H9 (cell line): ENCODE results near the gene TMEM187. TPM values are rescaled to one million over a fixed set of nuclear protein-coding genes. Genes with fewer than 3 reads are reported as not detected.

Source experiments
- DNase-seq: peaks from one replicate; pipeline ENCODE4 v3.0.0-alpha.2; 2017
- H2AFZ ChIP-seq: one replicate; pipeline ENCODE4 v1.6.1; 2013; ENCODE audit warnings: mild to moderate bottlenecking, low read length, control low read depth, moderate library complexity
- H2AK5ac ChIP-seq: 2 replicates; pipeline ENCODE4 v1.6.1; 2013; ENCODE audit warnings: low read length, control low read depth, mixed read lengths; ENCODE audit not compliant: insufficient read length
- H2BK120ac ChIP-seq: one replicate; pipeline ENCODE4 v1.6.1; 2013; ENCODE audit warnings: low read depth, mild to moderate bottlenecking, low read length, control low read depth, inconsistent platforms; ENCODE audit not compliant: poor library complexity, severe bottlenecking
- H2BK12ac ChIP-seq: 2 replicates; pipeline ENCODE4 v1.6.1; 2013; ENCODE audit warnings: low read length, control low read depth, mixed read lengths, low read depth; ENCODE audit not compliant: insufficient read length
- H2BK15ac ChIP-seq: 2 replicates; pipeline ENCODE4 v1.6.1; 2013; ENCODE audit warnings: low read depth, low read length, control low read depth
- H2BK20ac ChIP-seq: one replicate; pipeline ENCODE4 v1.6.1; 2013; ENCODE audit warnings: low read depth, mild to moderate bottlenecking, low read length, control low read depth, inconsistent platforms; ENCODE audit not compliant: poor library complexity, severe bottlenecking
- H2BK5ac ChIP-seq: 2 replicates; pipeline ENCODE4 v1.6.1; 2013; ENCODE audit warnings: low read length, control low read depth, mixed read lengths; ENCODE audit not compliant: insufficient read length
- H3K14ac ChIP-seq: 2 replicates; pipeline ENCODE4 v1.6.1; 2013; ENCODE audit warnings: low read length, control low read depth; ENCODE audit not compliant: insufficient read depth
- H3K18ac ChIP-seq: 2 replicates; pipeline ENCODE4 v1.6.1; 2013; ENCODE audit warnings: low read depth, mild to moderate bottlenecking, mixed read lengths, low read length, control low read depth; ENCODE audit not compliant: insufficient read length
- H3K23ac ChIP-seq: 2 replicates; pipeline ENCODE4 v1.6.1; 2013; ENCODE audit warnings: low read length, control low read depth, mixed read lengths, low read depth; ENCODE audit not compliant: insufficient read length
- H3K23me2 ChIP-seq: 2 replicates; pipeline ENCODE4 v1.6.1; 2013; ENCODE audit warnings: low read depth, mild to moderate bottlenecking, mixed read lengths, low read length, control low read depth; ENCODE audit not compliant: insufficient read length, poor library complexity, severe bottlenecking
- H3K27ac ChIP-seq: 2 replicates; pipeline ENCODE4 v1.5.1; 2013; ENCODE audit warnings: low read length, control low read depth, mixed read lengths, low read depth; ENCODE audit not compliant: insufficient read length
- H3K27me3 ChIP-seq: 2 replicates; pipeline ENCODE4 v1.6.1; 2013; ENCODE audit warnings: low read length, control low read depth, inconsistent platforms; ENCODE audit not compliant: insufficient read depth
- H3K4ac ChIP-seq: 2 replicates; pipeline ENCODE4 v1.6.1; 2013; ENCODE audit warnings: low read depth, mild to moderate bottlenecking, control low read depth, inconsistent platforms, low read length, moderate library complexity
- H3K4me1 ChIP-seq: 2 replicates; pipeline ENCODE4 v1.6.1; 2013; ENCODE audit warnings: low read length, control low read depth, inconsistent platforms; ENCODE audit not compliant: insufficient read depth
- H3K4me2 ChIP-seq: 2 replicates; pipeline ENCODE4 v1.6.1; 2013; ENCODE audit warnings: low read length, control low read depth, mixed read lengths; ENCODE audit not compliant: insufficient read length, insufficient read depth
- H3K56ac ChIP-seq: 2 replicates; pipeline ENCODE4 v1.6.1; 2013; ENCODE audit warnings: low read depth, mild to moderate bottlenecking, mixed read lengths, low read length, control low read depth; ENCODE audit not compliant: insufficient read length
- H3K79me1 ChIP-seq: 2 replicates; pipeline ENCODE4 v1.6.1; 2013; ENCODE audit warnings: low read depth, mild to moderate bottlenecking, moderate library complexity, low read length, control low read depth, inconsistent platforms; ENCODE audit not compliant: insufficient read depth, poor library complexity, severe bottlenecking
- H3K79me2 ChIP-seq: 2 replicates; pipeline ENCODE4 v1.6.1; 2013; ENCODE audit warnings: low read length, control low read depth, inconsistent platforms; ENCODE audit not compliant: insufficient read depth
- H3K9ac ChIP-seq: 2 replicates; pipeline ENCODE4 v1.6.1; 2013; ENCODE audit warnings: low read length, control low read depth, mixed read lengths; ENCODE audit not compliant: insufficient read length; ENCODE audit errors: extremely low read depth
- H3K9me3 ChIP-seq: one replicate; pipeline ENCODE4 v1.6.1; 2013; ENCODE audit warnings: low read depth, low read length, inconsistent platforms; ENCODE audit not compliant: control insufficient read depth
- H3T11ph ChIP-seq: one replicate; pipeline ENCODE4 v1.6.1; 2013; ENCODE audit warnings: mild to moderate bottlenecking, low read length, control low read depth, inconsistent platforms
- H4K20me1 ChIP-seq: one replicate; pipeline ENCODE4 v1.6.1; 2013; ENCODE audit not compliant: control insufficient read depth, insufficient read length, insufficient read depth
- H4K5ac ChIP-seq: 2 replicates; pipeline ENCODE4 v1.6.1; 2013; ENCODE audit warnings: low read depth, mild to moderate bottlenecking, mixed read lengths, low read length, control low read depth; ENCODE audit not compliant: insufficient read length
- H4K8ac ChIP-seq: replicated peaks from 2 replicates; pipeline ENCODE4 v1.6.1; 2013; ENCODE audit warnings: low read length, control low read depth, mixed read lengths, low read depth; ENCODE audit not compliant: insufficient read length
- H4K91ac ChIP-seq: 2 replicates; pipeline ENCODE4 v1.6.1; 2013; ENCODE audit warnings: low read depth, mild to moderate bottlenecking, moderate library complexity, mixed read lengths, low read length, control low read depth; ENCODE audit not compliant: insufficient read length
- H3K27ac Mint-ChIP-seq, 3 experiments: 2 replicates in 2 of 3; 3 replicates in 1 of 3; pipeline ENCODE4 v1.8.0; 2020 to 2021; ENCODE audit warnings: mixed read lengths in 3 of 3, mild to moderate bottlenecking in 1 of 3, moderate library complexity in 1 of 3
- H3K27me3 Mint-ChIP-seq: 2 replicates; pipeline ENCODE4 v1.8.0; 2021; ENCODE audit warnings: low read depth, mild to moderate bottlenecking, moderate library complexity, mixed read lengths
- H3K36me3 Mint-ChIP-seq, 3 experiments: 2 replicates in 2 of 3; 3 replicates in 1 of 3; pipeline ENCODE4 v1.8.0; 2020 to 2021; ENCODE audit warnings: low read depth in 3 of 3, mixed read lengths in 3 of 3; ENCODE audit not compliant: insufficient read depth in 1 of 3
- H3K4me1 Mint-ChIP-seq, 2 experiments: 2 replicates each; pipeline ENCODE4 v1.8.0; 2020; ENCODE audit warnings: mixed read lengths in 2 of 2
- H3K4me3 Mint-ChIP-seq, 2 experiments: 2 replicates in 1 of 2; 3 replicates in 1 of 2; pipeline ENCODE4 v1.8.0; 2020 to 2021; ENCODE audit warnings: mild to moderate bottlenecking in 2 of 2, mixed read lengths in 2 of 2, moderate library complexity in 1 of 2
- H3K9me3 Mint-ChIP-seq, 2 experiments: 2 replicates in 1 of 2; 3 replicates in 1 of 2; pipeline ENCODE4 v1.8.0; 2020; ENCODE audit warnings: mild to moderate bottlenecking in 2 of 2, mixed read lengths in 2 of 2, moderate library complexity in 1 of 2
- CTCF ChIP-seq: fragments of 200-600 bp; sonication (generic); conservative IDR thresholded peaks from 3 replicates; pipeline ENCODE4 v1.8.0; 2021; ENCODE audit warnings: antibody characterized with exemption, mild to moderate bottlenecking
- WGBS: extraction: QIAGEN DNeasy Blood & Tissue Kit; methylation state at CpG from one replicate; pipeline ENCODE4 v1.1.7; 2013; ENCODE audit warnings: missing lambda C conversion rate, low lambda C conversion rate, mixed read lengths; ENCODE audit not compliant: insufficient read length; ENCODE audit errors: extremely low coverage; 5-methylcytosine and 5-hydroxymethylcytosine counted together
- total RNA-seq: library from RNA; stranded (reverse); gene quantifications from 2 replicates; pipeline ENCODE4 v1.2.1, GENCODE V29; 2021

Gene TMEM187
- total RNA-seq, 1 experiment from 2014 or later: 2.7 TPM

GRCh38 chrX:153948847-153949805, 23.4 kb upstream of the TMEM187 start:
- WGBS: no CpG with 5 or more reads among the region's 30 CpGs
- Histone ChIP-seq H2BK12ac (no peak overlapping the region), H3K27me3 (no peaks in the 10 kb centered on the region), H2BK20ac (no peak overlapping the region), H3K23me2 (no peaks in the 10 kb centered on the region), H3K4ac (no peak overlapping the region), H4K20me1 (no peaks in the 10 kb centered on the region), H3K4me1 (no peaks in the 10 kb centered on the region), H3K23ac (no peak overlapping the region), H3K79me1 (no peaks in the 10 kb centered on the region), H3T11ph (no peak overlapping the region), H2BK15ac (no peak overlapping the region), H3K56ac (no peak overlapping the region), H4K91ac (no peak overlapping the region), H2BK120ac (no peak overlapping the region), H3K9ac (no peak overlapping the region), H3K9me3 (no peaks in the 10 kb centered on the region), H2BK5ac (no peak overlapping the region), H4K8ac (no peak overlapping the region), H2AFZ (no peak overlapping the region), H3K79me2 (no peaks in the 10 kb centered on the region), H4K5ac (no peak overlapping the region), H3K14ac (no peak overlapping the region), H2AK5ac (no peak overlapping the region), H3K27ac (no peak overlapping the region), H3K18ac (peak overlapping the region; percentile 57), H3K4me2 (no peak overlapping the region)
- Mint-ChIP-seq H3K36me3 (peaks cover 39 to 62% (median 61%) of the 10 kb centered on the region in 3 experiments), H3K27ac (peak overlapping the region in 2 of 3 experiments; percentile 47 to 92; a peak in 3 of 7 replicates), H3K4me1 (peaks cover 4 to 32% of the 10 kb centered on the region in 2 experiments), H3K4me3 (no peak overlapping the region), H3K9me3 (peaks cover 0 to 3% of the 10 kb centered on the region in 2 experiments; a peak in 2 of 5 replicates), H3K27me3 (no peaks in the 10 kb centered on the region)
- no peak for TF ChIP-seq CTCF
- no peak for DNase-seq
